K562 (cell line): ENCODE results near the gene APBA2. TPM values are rescaled to one million over a fixed set of nuclear protein-coding genes. Genes with fewer than 3 reads are reported as not detected.

ENCODE experiments used
- ATAC-seq: fragments of 200-7000 bp; cut with Tn5 transposase; 3 replicates; pipeline ENCODE4 v1.9.1; 2020; ENCODE audit warnings: moderate library complexity
- BruUV-seq: library from RNA; stranded (reverse); fragments of 400-500 nt; replicated peaks from 2 replicates; lab custom pipeline; 2021; lab: Mats Ljungman, UMichigan
- CTCF ChIA-PET: fragments of 300-600 bp; formaldehyde crosslinking; extraction: SDS; loops from one replicate; lab custom pipeline; 2021; ENCODE audit warnings: low intra/inter-chr PET ratio; lab: Yijun Ruan, JAX
- POLR2A ChIA-PET: fragments of 300-600, 350-650 bp; sonication (Branson Sonifier 250); formaldehyde crosslinking; extraction: SDS; loops from one replicate; lab custom pipeline; 2021; ENCODE audit warnings: antibody characterized with exemption, inconsistent platforms; lab: Yijun Ruan, JAX
- DNase-seq, 4 experiments: peaks; one replicate each; pipeline versions ENCODE4 v3.0.0 to v3.0.0-alpha.2; 2011 to 2018; ENCODE audit warnings: low spot score in 3 of 4, mixed read lengths in 3 of 4; ENCODE audit errors: extremely low read depth in 1 of 4
- FAIRE-seq: peaks from 2 replicates; lab custom pipeline; 2011; peaks lifted over from hg19 to GRCh38; lab: Jason Lieb, UNC
- H2AFZ ChIP-seq: 2 replicates; pipeline ENCODE4 v1.6.0; 2011; ENCODE audit warnings: low read depth, low read length, control low read depth, inconsistent platforms
- H3K27ac ChIP-seq: fragments of 200-600 bp; 3 replicates; pipeline ENCODE4 v1.8.0; 2011; ENCODE audit warnings: low read depth, mild to moderate bottlenecking, control low read depth, inconsistent platforms, low read length, moderate library complexity, mixed read lengths; ENCODE audit errors: extremely low read depth
- H3K27me3 ChIP-seq, 2 experiments: fragments of 300-600 bp in 1 of 2; 2 replicates in 1 of 2; 3 replicates in 1 of 2; pipeline versions ENCODE4 v1.6.0 to v1.8.0; 2011; ENCODE audit warnings: inconsistent platforms in 2 of 2, low read length in 2 of 2, mild to moderate bottlenecking in 1 of 2, mixed read lengths in 1 of 2, moderate library complexity in 1 of 2; ENCODE audit not compliant: control insufficient read depth in 2 of 2, insufficient read depth in 2 of 2
- H3K36me3 ChIP-seq: fragments of 300-600 bp; 3 replicates; pipeline ENCODE4 v1.8.0; 2011; ENCODE audit warnings: mild to moderate bottlenecking, low read length, inconsistent platforms; ENCODE audit not compliant: control insufficient read depth, insufficient read depth
- H3K4me1 ChIP-seq, 2 experiments: fragments of 200-600 bp in 1 of 2; replicated peaks in 1 of 2; 2 replicates in 1 of 2; 3 replicates in 1 of 2; pipeline versions ENCODE4 v1.5.1 to v1.8.0; 2011; ENCODE audit warnings: inconsistent platforms in 2 of 2, low read length in 2 of 2, mild to moderate bottlenecking in 1 of 2, mixed read lengths in 1 of 2, moderate library complexity in 1 of 2; ENCODE audit not compliant: control insufficient read depth in 2 of 2, insufficient read depth in 2 of 2
- H3K4me2 ChIP-seq: 2 replicates; pipeline ENCODE4 v1.6.1; 2011; ENCODE audit warnings: low read length, control low read depth, inconsistent platforms, mixed read lengths; ENCODE audit not compliant: insufficient read depth
- H3K4me3 ChIP-seq: fragments of 200-600 bp; sonication (generic), shearing (Covaris generic); 2 replicates; pipeline ENCODE4 v1.5.1; 2016; ENCODE audit warnings: control low read depth, inconsistent platforms
- H3K79me2 ChIP-seq: fragments of 200-600 bp; 3 replicates; pipeline ENCODE4 v1.8.0; 2011; ENCODE audit warnings: low read length, inconsistent platforms; ENCODE audit not compliant: control insufficient read depth, insufficient read depth
- H3K9ac ChIP-seq, 2 experiments: 2 replicates each; pipeline versions ENCODE4 v1.6.0 to v1.6.1; 2011; ENCODE audit warnings: low read depth in 2 of 2, low read length in 2 of 2, control low read depth in 1 of 2, inconsistent platforms in 1 of 2, mild to moderate bottlenecking in 1 of 2, mixed read lengths in 1 of 2; ENCODE audit not compliant: insufficient read depth in 1 of 2
- H3K9me1 ChIP-seq: one replicate; pipeline ENCODE4 v1.6.0; 2011; ENCODE audit warnings: inconsistent platforms, mild to moderate bottlenecking, low read length, moderate library complexity; ENCODE audit not compliant: control insufficient read depth, insufficient read depth
- H3K9me3 ChIP-seq: replicated peaks from 2 replicates; pipeline ENCODE4 v1.5.1; 2011; ENCODE audit warnings: low read depth, low read length, inconsistent platforms; ENCODE audit not compliant: control insufficient read depth, insufficient read depth
- H4K20me1 ChIP-seq: replicated peaks from 2 replicates; pipeline ENCODE4 v1.6.1; 2011; ENCODE audit warnings: low read length, inconsistent platforms, mixed read lengths; ENCODE audit not compliant: control insufficient read depth, insufficient read depth
- DPF2 ChIP-seq: fragments of 450-650 bp; IDR thresholded peaks from 2 replicates; pipeline ENCODE4 v1.6.1; 2016
- KDM2B ChIP-seq: fragments of 250-450 bp; sonication (Bioruptor Pico); IDR thresholded peaks from 2 replicates; pipeline ENCODE4 v1.8.0; 2021; ENCODE audit warnings: mild to moderate bottlenecking, moderate library complexity
- MEF2A ChIP-seq: IDR thresholded peaks from 2 replicates; pipeline ENCODE4 v1.6.1; 2011; ENCODE audit warnings: low read depth, mild to moderate bottlenecking, low read length, moderate library complexity; ENCODE audit not compliant: control insufficient read depth
- SPI1 ChIP-seq: IDR thresholded peaks from 2 replicates; pipeline ENCODE4 v1.6.1; 2011; ENCODE audit warnings: low read depth, low read length, control low read depth, borderline replicate concordance
- WGBS: fragments of 100-300 bp; shearing (Covaris generic); methylation state at CpG from one replicate; pipeline ENCODE4 v1.1.6; 2016; ENCODE audit warnings: low coverage, mixed read lengths; ENCODE audit not compliant: insufficient coverage; ENCODE audit errors: missing lambda C conversion rate; 5-methylcytosine and 5-hydroxymethylcytosine counted together
- in situ Hi-C: fragments of 300-500 bp; cut with MboI; formaldehyde crosslinking; loops from 4 replicates; pipeline ENCODE4 v1.15.0; 2018; ENCODE audit warnings: inconsistent platforms, mixed read lengths
- intact Hi-C: fragments of 100-400 bp; cut with micrococcal nuclease; formaldehyde crosslinking; loops from 2 replicates; pipeline ENCODE4 v1.14.2; 2022
- polyA plus RNA-seq, 8 experiments: library from polyadenylated mRNA; depleted of rRNA in 4 of 8; stranded (reverse) in 5 of 8; unstranded in 3 of 8; fragments of >200 nt; fragmentation: Nextera tagmentation in 2 of 8; fragmentation: Illumina TruSeq in 1 of 8; extraction: Ambion mirVana in 2 of 8; extraction: Trizol in 1 of 8; gene quantifications; 2 replicates each; pipeline versions ENCODE4 v1.2.1 to v1.2.3, GENCODE V29; 2011 to 2014; ENCODE audit warnings: inconsistent platforms in 1 of 8, missing spikeins in 1 of 8
- total RNA-seq, 7 experiments: library from RNA; depleted of rRNA in 6 of 7; stranded (reverse); fragments of >200 nt in 6 of 7; fragmentation: Illumina TruSeq in 2 of 7; extraction: Trizol in 2 of 7; gene quantifications; 2 replicates each; pipeline versions ENCODE4 v1.2.1 to v1.2.3, GENCODE V29; 2011 to 2021; ENCODE audit warnings: low replicate concordance in 1 of 7
- TF ChIP-seq, protein P1 (sequence below): sonication (generic); formaldehyde crosslinking; IDR thresholded peaks from 2 replicates; pipeline ENCODE4 v1.8.1; 2023; ENCODE audit warnings: mild to moderate bottlenecking, missing genetic modification reagents
- TF ChIP-seq, protein P2 (sequence below): fragments of 450-650 bp; IDR thresholded peaks from 2 replicates; pipeline ENCODE4 v1.6.1; 2018; ENCODE audit not compliant: partially characterized antibody

Gene APBA2
- total and polyA plus RNA-seq, 9 of the 15 experiments (the other 6 are each of a cell fraction or from before 2014, with no cell fraction given): 0.24 to 40.9 (median 25.2) TPM

DNA sequence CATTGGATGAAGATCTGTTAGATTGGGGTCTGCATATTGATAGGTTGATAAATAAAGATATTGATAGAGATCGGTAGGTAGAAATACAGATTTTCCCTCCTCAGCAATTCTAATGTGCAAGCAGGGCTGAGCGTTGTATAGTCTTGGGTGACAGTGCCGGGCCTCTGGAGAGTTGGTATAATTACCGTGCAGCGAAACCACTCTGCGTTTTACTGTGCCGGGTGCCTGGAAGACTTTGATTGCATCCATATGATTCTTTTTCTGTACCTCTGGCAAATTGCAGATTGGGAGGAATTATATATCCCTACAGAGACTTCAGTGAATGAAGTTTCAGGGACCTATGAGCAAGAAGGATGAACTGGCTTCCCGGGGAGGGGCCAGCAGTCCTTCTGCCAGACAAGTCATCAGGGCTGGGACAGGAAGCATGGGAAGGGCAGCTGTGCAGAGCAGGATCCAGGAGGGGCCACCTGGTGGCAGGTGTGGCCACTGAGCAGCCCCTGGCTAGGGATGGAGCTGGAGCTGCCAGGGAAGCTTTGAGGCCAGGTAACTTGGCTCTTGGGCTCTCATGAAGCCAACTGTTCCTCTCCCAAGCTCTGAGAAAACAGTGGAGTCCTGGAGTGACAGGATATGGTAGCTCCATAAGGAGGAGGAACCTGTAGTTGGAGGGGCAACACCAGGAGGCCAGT, 132.5 kb downstream of the APBA2 start (continued):
- TF ChIP-seq, protein P1, sequence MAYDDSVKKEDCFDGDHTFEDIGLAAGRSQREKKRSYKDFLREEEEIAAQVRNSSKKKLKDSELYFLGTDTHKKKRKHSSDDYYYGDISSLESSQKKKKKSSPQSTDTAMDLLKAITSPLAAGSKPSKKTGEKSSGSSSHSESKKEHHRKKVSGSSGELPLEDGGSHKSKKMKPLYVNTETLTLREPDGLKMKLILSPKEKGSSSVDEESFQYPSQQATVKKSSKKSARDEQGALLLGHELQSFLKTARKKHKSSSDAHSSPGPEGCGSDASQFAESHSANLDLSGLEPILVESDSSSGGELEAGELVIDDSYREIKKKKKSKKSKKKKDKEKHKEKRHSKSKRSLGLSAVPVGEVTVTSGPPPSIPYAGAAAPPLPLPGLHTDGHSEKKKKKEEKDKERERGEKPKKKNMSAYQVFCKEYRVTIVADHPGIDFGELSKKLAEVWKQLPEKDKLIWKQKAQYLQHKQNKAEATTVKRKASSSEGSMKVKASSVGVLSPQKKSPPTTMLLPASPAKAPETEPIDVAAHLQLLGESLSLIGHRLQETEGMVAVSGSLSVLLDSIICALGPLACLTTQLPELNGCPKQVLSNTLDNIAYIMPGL (CRISPR knock-in tag): no peak
- no peak for TF ChIP-seq KDM2B (CRISPR knock-in tag)
- no peak for TF ChIP-seq MEF2A
- TF ChIP-seq DPF2: no peak

DNA sequence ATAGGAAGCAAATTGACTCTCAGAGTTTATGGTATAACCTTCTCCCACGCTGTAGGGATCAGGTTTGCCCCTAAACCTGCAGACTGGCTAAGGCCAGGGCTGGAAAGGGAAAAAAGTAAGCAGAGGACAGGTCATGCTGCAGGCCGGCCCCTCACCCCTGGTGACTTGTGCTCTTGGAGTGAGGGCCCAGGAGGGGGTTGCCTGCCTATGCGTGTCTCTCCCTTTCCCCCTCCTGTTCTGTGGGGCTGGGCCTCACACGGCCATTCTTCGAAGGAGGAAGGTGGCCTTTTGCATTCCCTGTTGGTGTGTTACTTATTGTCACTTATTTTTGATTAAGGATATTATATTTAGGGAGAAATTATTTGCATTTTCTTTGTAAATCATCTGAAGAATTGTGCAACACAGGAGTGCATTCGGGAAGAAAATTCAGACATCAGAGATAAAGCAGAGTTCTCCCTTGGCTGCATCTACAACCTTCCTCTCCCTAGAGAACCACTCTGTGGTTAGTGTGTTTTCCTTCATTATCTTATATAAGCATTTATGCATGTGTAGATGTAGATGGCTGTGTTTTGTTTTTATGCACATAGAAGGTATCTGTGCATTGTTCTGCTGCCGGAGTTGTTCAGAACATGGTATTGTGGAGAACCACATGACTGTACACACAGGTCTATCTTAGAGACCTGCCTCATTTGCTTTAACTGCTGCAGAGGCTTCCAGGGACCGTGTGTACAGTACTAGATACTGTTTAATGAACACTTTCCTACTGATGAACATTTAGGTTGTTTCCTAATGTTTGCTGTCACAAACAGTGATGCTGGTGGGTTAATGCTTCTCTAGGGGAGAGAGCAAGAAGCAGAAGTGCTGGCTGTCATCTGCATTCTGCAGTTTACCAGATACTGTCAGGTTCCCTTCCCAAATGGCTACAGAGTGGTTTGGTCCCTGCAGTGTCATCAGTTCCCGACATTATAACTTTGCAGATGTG, 133.5 kb downstream of the APBA2 start:
- CTCF ChIA-PET: no interaction called here
- H3K27me3 ChIP-seq: no peaks in the 10 kb centered on the region
- H3K4me2 ChIP-seq: no peak overlapping the region
- H3K9me1 ChIP-seq: no peaks in the 10 kb centered on the region
- H3K9me3 ChIP-seq: no peaks in the 10 kb centered on the region
- H3K4me3 ChIP-seq: no peak overlapping the region
- no peak for DNase-seq
- TF ChIP-seq, protein P2, sequence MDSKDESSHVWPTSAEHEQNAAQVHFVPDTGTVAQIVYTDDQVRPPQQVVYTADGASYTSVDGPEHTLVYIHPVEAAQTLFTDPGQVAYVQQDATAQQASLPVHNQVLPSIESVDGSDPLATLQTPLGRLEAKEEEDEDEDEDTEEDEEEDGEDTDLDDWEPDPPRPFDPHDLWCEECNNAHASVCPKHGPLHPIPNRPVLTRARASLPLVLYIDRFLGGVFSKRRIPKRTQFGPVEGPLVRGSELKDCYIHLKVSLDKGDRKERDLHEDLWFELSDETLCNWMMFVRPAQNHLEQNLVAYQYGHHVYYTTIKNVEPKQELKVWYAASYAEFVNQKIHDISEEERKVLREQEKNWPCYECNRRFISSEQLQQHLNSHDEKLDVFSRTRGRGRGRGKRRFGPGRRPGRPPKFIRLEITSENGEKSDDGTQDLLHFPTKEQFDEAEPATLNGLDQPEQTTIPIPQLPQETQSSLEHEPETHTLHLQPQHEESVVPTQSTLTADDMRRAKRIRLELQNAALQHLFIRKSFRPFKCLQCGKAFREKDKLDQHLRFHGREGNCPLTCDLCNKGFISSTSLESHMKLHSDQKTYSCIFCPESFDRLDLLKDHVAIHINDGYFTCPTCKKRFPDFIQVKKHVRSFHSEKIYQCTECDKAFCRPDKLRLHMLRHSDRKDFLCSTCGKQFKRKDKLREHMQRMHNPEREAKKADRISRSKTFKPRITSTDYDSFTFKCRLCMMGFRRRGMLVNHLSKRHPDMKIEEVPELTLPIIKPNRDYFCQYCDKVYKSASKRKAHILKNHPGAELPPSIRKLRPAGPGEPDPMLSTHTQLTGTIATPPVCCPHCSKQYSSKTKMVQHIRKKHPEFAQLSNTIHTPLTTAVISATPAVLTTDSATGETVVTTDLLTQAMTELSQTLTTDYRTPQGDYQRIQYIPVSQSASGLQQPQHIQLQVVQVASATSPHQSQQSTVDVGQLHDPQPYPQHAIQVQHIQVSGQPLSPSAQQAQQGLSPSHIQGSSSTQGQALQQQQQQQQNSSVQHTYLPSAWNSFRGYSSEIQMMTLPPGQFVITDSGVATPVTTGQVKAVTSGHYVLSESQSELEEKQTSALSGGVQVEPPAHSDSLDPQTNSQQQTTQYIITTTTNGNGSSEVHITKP: no peak
- TF ChIP-seq SPI1: 0 out of 2 replicates have a peak, but pooled peaks have one; percentile 20
- H3K4me1 ChIP-seq: peaks cover 0 to 3% of the 10 kb centered on the region in 2 experiments; a peak in 2 of 5 replicates
- no peaks in the 10 kb centered on the region for H3K36me3 ChIP-seq
- no peak overlapping the region for H2AFZ ChIP-seq
- H3K79me2 ChIP-seq: no peaks in the 10 kb centered on the region
- no peak overlapping the region for H3K9ac ChIP-seq
- H4K20me1 ChIP-seq: no peaks in the 10 kb centered on the region
- in situ Hi-C loops: no loop called here
- BruUV-seq: no TSS peak
- 40% methylated on average over 9 of the region's 9 CpGs for WGBS
- POLR2A ChIA-PET: interaction anchor here (0.6 kb wide), 1 partner anchor 352 kb away, joined by 3 read pairs; no protein-coding TSS in a partner anchor
- peak; percentile 44 for FAIRE-seq
- peak; percentile 32; the same call in 2 of the 3 replicates for ATAC-seq
- no peak overlapping the region for H3K27ac ChIP-seq
- intact Hi-C loops: no loop called here
